H1 (cell line): ENCODE results near the gene SPACDR. TPM values are rescaled to one million over a fixed set of nuclear protein-coding genes. Genes with fewer than 3 reads are reported as not detected.
A peak's percentile ranks its signal among the peaks of the same experiment; 100 is the strongest.

Source experiments
- CTCF ChIA-PET: fragments of 300-600 bp; sonication (Branson Sonifier 250); formaldehyde crosslinking; loops from one replicate; lab custom pipeline; 2021; ENCODE audit not compliant: partially characterized antibody; lab: Charles Lee
- POLR2A ChIA-PET: fragments of 300-600 bp; sonication (Branson Sonifier 250); formaldehyde crosslinking; loops from one replicate; lab custom pipeline; 2021; ENCODE audit warnings: inconsistent platforms; ENCODE audit not compliant: partially characterized antibody; lab: Charles Lee
- DNase-seq, 2 experiments: peaks; one replicate each; pipeline versions ENCODE4 v3.0.0 to v3.0.0-alpha.2; 2010 to 2022; ENCODE audit warnings: low spot score in 2 of 2, low read depth in 1 of 2, mixed read lengths in 1 of 2
- FAIRE-seq: peaks from 2 replicates; lab custom pipeline; 2011; peaks lifted over from hg19 to GRCh38; lab: Jason Lieb, UNC
- H2AFZ ChIP-seq: 2 replicates; pipeline ENCODE4 v1.8.1; 2012; ENCODE audit warnings: low read length, inconsistent platforms
- H2AK5ac ChIP-seq: 2 replicates; pipeline ENCODE4 v1.6.1; 2013; ENCODE audit warnings: low read depth, low read length
- H2BK120ac ChIP-seq: replicated peaks from 2 replicates; pipeline ENCODE3; 2013; ENCODE audit warnings: low read depth, low read length, inconsistent platforms
- H2BK12ac ChIP-seq: 2 replicates; pipeline ENCODE4 v1.6.1; 2013; ENCODE audit warnings: low read depth, low read length
- H2BK15ac ChIP-seq: 2 replicates; pipeline ENCODE4 v1.6.1; 2013; ENCODE audit warnings: low read length
- H2BK20ac ChIP-seq: 2 replicates; pipeline ENCODE4 v1.6.1; 2013; ENCODE audit warnings: low read length
- H2BK5ac ChIP-seq: 2 replicates; pipeline ENCODE4 v1.6.1; 2013; ENCODE audit warnings: low read depth, low read length
- H3K14ac ChIP-seq: 2 replicates; pipeline ENCODE4 v1.6.1; 2013; ENCODE audit warnings: inconsistent platforms; ENCODE audit not compliant: insufficient read length
- H3K18ac ChIP-seq: 2 replicates; pipeline ENCODE4 v1.6.1; 2013; ENCODE audit warnings: low read length; ENCODE audit errors: extremely low read depth
- H3K23ac ChIP-seq: 2 replicates; pipeline ENCODE4 v1.6.1; 2013; ENCODE audit warnings: inconsistent platforms; ENCODE audit not compliant: insufficient read length
- H3K23me2 ChIP-seq: 2 replicates; pipeline ENCODE4 v1.6.1; 2013; ENCODE audit warnings: low read depth, low read length
- H3K27ac ChIP-seq: 2 replicates; pipeline ENCODE4 v1.6.1; 2011; ENCODE audit warnings: low read depth, low read length, inconsistent platforms
- H3K27me3 ChIP-seq, 4 experiments: replicated peaks in 1 of 4; 1 replicate in 1 of 4; 2 replicates in 3 of 4; pipeline versions ENCODE4 v1.6.1 to v1.8.1; 2011 to 2013; ENCODE audit warnings: low read length in 3 of 4, mild to moderate bottlenecking in 3 of 4, inconsistent platforms in 2 of 4, mixed read lengths in 2 of 4, moderate library complexity in 1 of 4; ENCODE audit not compliant: control insufficient read depth in 3 of 4, insufficient read depth in 3 of 4; ENCODE audit errors: extremely low read depth in 1 of 4
- H3K36me3 ChIP-seq, 4 experiments: 2 replicates each; pipeline versions ENCODE4 v1.6.1 to v1.8.1; 2011 to 2013; ENCODE audit warnings: mild to moderate bottlenecking in 4 of 4, low read length in 3 of 4, moderate library complexity in 2 of 4, control low read depth in 1 of 4, inconsistent platforms in 1 of 4; ENCODE audit not compliant: insufficient read depth in 4 of 4, control insufficient read depth in 2 of 4
- H3K4ac ChIP-seq: replicated peaks from 2 replicates; pipeline ENCODE3; 2013; ENCODE audit warnings: low read length, low read depth, mixed read lengths, inconsistent platforms; ENCODE audit not compliant: insufficient read length
- H3K4me1 ChIP-seq, 4 experiments: replicated peaks in 1 of 4; 1 replicate in 1 of 4; 2 replicates in 3 of 4; pipeline versions ENCODE4 v1.6.1 to v1.8.1; 2011 to 2013; ENCODE audit warnings: low read length in 3 of 4, inconsistent platforms in 2 of 4, mixed read lengths in 1 of 4; ENCODE audit not compliant: insufficient read depth in 4 of 4, control insufficient read depth in 3 of 4
- H3K4me2 ChIP-seq, 2 experiments: 2 replicates each; pipeline versions ENCODE4 v1.6.1 to v1.8.1; 2011 to 2013; ENCODE audit warnings: low read depth in 2 of 2, low read length in 2 of 2, control low read depth in 1 of 2, inconsistent platforms in 1 of 2, mild to moderate bottlenecking in 1 of 2; ENCODE audit not compliant: insufficient read depth in 1 of 2
- H3K4me3 ChIP-seq, 4 experiments: fragments of 200-600, 300-600 bp in 1 of 4; sonication (generic), shearing (Covaris generic), sonication (Bioruptor Twin) in 1 of 4; 2 replicates each; pipeline versions ENCODE4 v1.5.1 to v1.8.1; 2011 to 2016; ENCODE audit warnings: low read length in 4 of 4, low read depth in 3 of 4, control low read depth in 2 of 4, inconsistent platforms in 2 of 4, mild to moderate bottlenecking in 2 of 4, mixed read lengths in 1 of 4, moderate library complexity in 1 of 4; ENCODE audit not compliant: insufficient read depth in 2 of 4; ENCODE audit errors: extremely low read depth in 1 of 4
- H3K56ac ChIP-seq: replicated peaks from 2 replicates; pipeline ENCODE3; 2013; ENCODE audit warnings: low read depth, mild to moderate bottlenecking, mixed read lengths, low read length, inconsistent platforms; ENCODE audit not compliant: insufficient read length
- H3K79me1 ChIP-seq: 2 replicates; pipeline ENCODE4 v1.6.1; 2013; ENCODE audit warnings: low read depth, low read length, control low read depth
- H3K79me2 ChIP-seq, 2 experiments: 2 replicates each; pipeline versions ENCODE4 v1.6.1 to v1.8.1; 2012 to 2013; ENCODE audit warnings: low read length in 2 of 2, mild to moderate bottlenecking in 2 of 2, inconsistent platforms in 1 of 2; ENCODE audit not compliant: insufficient read depth in 2 of 2, control insufficient read depth in 1 of 2
- H3K9ac ChIP-seq, 4 experiments: replicated peaks in 1 of 4; 1 replicate in 1 of 4; 2 replicates in 3 of 4; pipeline versions ENCODE4 v1.6.1 to v1.8.1; 2011 to 2013; ENCODE audit warnings: low read depth in 3 of 4, low read length in 3 of 4, control low read depth in 2 of 4, mild to moderate bottlenecking in 2 of 4, moderate library complexity in 2 of 4, inconsistent platforms in 1 of 4; ENCODE audit errors: extremely low read depth in 1 of 4
- H3K9me3 ChIP-seq, 2 experiments: 2 replicates each; pipeline versions ENCODE4 v1.6.1 to v1.8.1; 2012 to 2013; ENCODE audit warnings: mild to moderate bottlenecking in 2 of 2, moderate library complexity in 2 of 2, control low read depth in 1 of 2, inconsistent platforms in 1 of 2, low read depth in 1 of 2, low read length in 1 of 2, mixed read lengths in 1 of 2; ENCODE audit not compliant: insufficient read depth in 2 of 2
- H4K20me1 ChIP-seq, 2 experiments: replicated peaks in 1 of 2; 2 replicates each; pipeline versions ENCODE3 to v1.8.1; 2011 to 2013; ENCODE audit warnings: inconsistent platforms in 2 of 2, low read length in 2 of 2, mild to moderate bottlenecking in 1 of 2; ENCODE audit not compliant: insufficient read depth in 2 of 2, control insufficient read depth in 1 of 2
- H4K5ac ChIP-seq: 2 replicates; pipeline ENCODE4 v1.6.1; 2013; ENCODE audit warnings: low read length, low read depth, mixed read lengths, inconsistent platforms; ENCODE audit not compliant: insufficient read length
- H4K8ac ChIP-seq: 2 replicates; pipeline ENCODE4 v1.8.0; 2013; ENCODE audit warnings: mild to moderate bottlenecking, moderate library complexity, low read length, inconsistent platforms; ENCODE audit not compliant: insufficient read depth; ENCODE audit errors: extremely low read depth
- H4K91ac ChIP-seq: replicated peaks from 2 replicates; pipeline ENCODE3; 2013; ENCODE audit warnings: low read length, mixed read lengths, inconsistent platforms; ENCODE audit not compliant: insufficient read length
- KDM1A ChIP-seq: fragments of 200-600, 300-600 bp; sonication (generic); IDR thresholded peaks from 2 replicates; pipeline ENCODE4 v1.7.1; 2016; ENCODE audit warnings: mild to moderate bottlenecking, low read length, borderline replicate concordance
- KDM4A ChIP-seq: IDR thresholded peaks from one replicate; pipeline ENCODE4 v1.7.1; 2012; ENCODE audit warnings: low read depth, mild to moderate bottlenecking, moderate library complexity, low read length, inconsistent platforms; ENCODE audit not compliant: severe bottlenecking
- SUZ12 ChIP-seq: fragments of 200-600 bp; sonication (generic); IDR thresholded peaks from 2 replicates; pipeline ENCODE4 v1.6.1; 2012; ENCODE audit warnings: mild to moderate bottlenecking, inconsistent platforms, low read length, moderate library complexity, mixed read lengths
- WGBS, 2 experiments: shearing (Covaris generic) in 1 of 2; methylation state at CpG; one replicate each; pipeline versions ENCODE4 v1.1.6 to v1.1.7; 2013 to 2015; ENCODE audit warnings: low lambda C conversion rate in 2 of 2, mixed read lengths in 2 of 2, inconsistent platforms in 1 of 2, low coverage in 1 of 2, missing lambda C conversion rate in 1 of 2; ENCODE audit not compliant: insufficient replicate concordance in 2 of 2, insufficient coverage in 1 of 2, insufficient read length in 1 of 2; ENCODE audit errors: extremely low coverage in 1 of 2, missing lambda C conversion rate in 1 of 2; 5-methylcytosine and 5-hydroxymethylcytosine counted together
- polyA plus RNA-seq, 7 experiments: library from polyadenylated mRNA; depleted of rRNA in 3 of 7; stranded (reverse) in 5 of 7; unstranded in 2 of 7; fragments of >200 nt in 5 of 7; fragments of 200-250 nt in 2 of 7; gene quantifications; 1 replicate in 5 of 7; 2 replicates in 1 of 7; 4 replicates in 1 of 7; pipeline versions ENCODE4 v1.2.1 to v1.2.3, GENCODE V29; 2011 to 2013; ENCODE audit warnings: missing spikeins in 2 of 7, mixed read lengths in 2 of 7
- total RNA-seq: library from RNA; stranded (reverse); fragmentation: NEBNext Ultra II Directional; extraction: Animal tissue kit (Norgen Biotek cat#: 25700); gene quantifications from 2 replicates; pipeline ENCODE4 v1.2.1, GENCODE V29; 2021
- TF ChIP-seq, protein P1 (sequence below): IDR thresholded peaks from 2 replicates; pipeline ENCODE4 v1.6.1; 2011; ENCODE audit warnings: low read depth, mild to moderate bottlenecking, low read length; ENCODE audit not compliant: insufficient read depth

The SPACDR gene
- total and polyA plus RNA-seq, 2 of the 8 experiments (the other 6 are each of a cell fraction or from before 2014, with no cell fraction given), result 0.26 TPM; not detected in 1

DNA sequence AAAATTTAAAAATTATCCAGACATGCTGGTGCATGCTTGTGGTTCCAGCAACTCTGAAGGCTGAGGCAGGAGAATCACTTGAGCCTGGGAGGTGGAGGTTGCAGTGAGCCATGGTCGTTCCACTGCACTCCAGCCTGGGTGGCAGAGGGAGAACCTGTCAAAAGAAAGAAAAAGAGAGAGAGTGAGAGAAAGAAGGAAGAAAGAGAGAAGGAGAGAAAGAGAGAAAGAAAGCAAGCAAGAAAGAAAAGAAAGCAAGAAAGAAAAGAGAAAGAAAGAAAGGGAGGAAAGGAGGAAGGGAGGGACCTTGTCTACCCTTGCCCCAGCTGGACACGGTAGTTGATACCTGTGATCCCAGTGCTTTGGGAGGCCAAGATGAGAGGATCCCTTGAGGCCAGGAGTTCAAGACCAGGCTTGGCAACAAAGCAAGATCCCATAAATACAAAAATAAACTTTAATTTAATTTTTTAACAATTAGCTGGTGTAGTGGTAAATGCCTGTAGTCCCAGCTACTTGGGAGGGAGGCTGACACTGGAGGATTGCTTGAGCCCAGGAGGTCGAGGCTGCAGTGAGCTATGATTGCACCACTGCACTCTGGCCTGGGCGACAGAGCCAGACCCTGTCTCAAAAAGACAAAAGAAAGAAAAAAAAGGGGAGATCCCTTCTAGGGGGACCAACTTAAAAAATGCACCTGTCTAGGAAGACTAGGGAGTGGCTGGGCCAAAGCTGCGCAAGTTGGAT lies 28.8 kb upstream of the SPACDR start:
- Histone ChIP-seq H3K4me2 (peak overlapping the region; percentile 77 to 79), H2BK5ac (no peak overlapping the region)
- no peak for TF ChIP-seq KDM4A
- no peak for TF ChIP-seq SUZ12
- TF ChIP-seq, protein P1, sequence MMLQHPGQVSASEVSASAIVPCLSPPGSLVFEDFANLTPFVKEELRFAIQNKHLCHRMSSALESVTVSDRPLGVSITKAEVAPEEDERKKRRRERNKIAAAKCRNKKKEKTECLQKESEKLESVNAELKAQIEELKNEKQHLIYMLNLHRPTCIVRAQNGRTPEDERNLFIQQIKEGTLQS, result no peak
- 0 out of 2 replicates have a peak, but pooled peaks have one; percentile 31 for TF ChIP-seq KDM1A
- TF ChIP-seq, all 59 proteins: peak for 1
- Histone ChIP-seq H3K36me3 (peaks cover 0 to 9% (median 0%) of the 10 kb centered on the region in 4 experiments; a peak in 2 of 8 replicates), H4K20me1 (peaks cover 0 to 7% of the 10 kb centered on the region in 2 experiments), H3K23ac (no peak overlapping the region), H3K27me3 (peaks cover 0 to 4% (median 2%) of the 10 kb centered on the region in 4 experiments; a peak in 5 of 7 replicates), H3K79me1 (no peaks in the 10 kb centered on the region), H3K23me2 (peaks cover 7% of the 10 kb centered on the region; the same call in 1 of the 2 replicates), H3K27ac (no peak overlapping the region), H3K56ac (no peak overlapping the region), H2BK20ac (no peak overlapping the region), H3K9ac (no peak overlapping the region), H2BK12ac (no peak overlapping the region), H3K4ac (no peak overlapping the region), H2AFZ (no peak overlapping the region), H3K9me3 (no peaks in the 10 kb centered on the region), H4K8ac (no peak overlapping the region), H3K14ac (no peak overlapping the region), H4K91ac (no peak overlapping the region), H3K18ac (no peak overlapping the region; the same call in 1 of the 2 replicates), H3K79me2 (no peaks in the 10 kb centered on the region), H2BK15ac (peak overlapping the region; percentile 81; the same call in 1 of the 2 replicates), H3K4me1 (peaks cover 2 to 16% (median 11%) of the 10 kb centered on the region in 4 experiments), H4K5ac (no peak overlapping the region), H3K4me3 (peak overlapping the region; percentile 14 to 68 (median 30); a peak in 6 of 8 replicates), H2BK120ac (no peak overlapping the region), H2AK5ac (0 out of 2 replicates have a peak overlapping the region, but pooled peaks have one; percentile 39)
- no peak for FAIRE-seq
- ChIA-PET POLR2A (interaction anchor here (0.6 to 1.8 kb wide), 7 partner anchors 10 to 403 kb away, joined by 3 to 7 read pairs (median 4); partner anchors contain the start of genes ACHE, AGFG2, NYAP1 and PPP1R35), CTCF (interaction anchor here (1.1 to 3.7 kb wide), 7 partner anchors 9 to 74 kb away, joined by 3 to 17 read pairs (median 7); partner anchors contain the start of gene NYAP1)
- WGBS, 2 experiments, result 71% methylated on average over 5 of the region's 5 CpGs; no CpG with 5 or more reads in 1 of the 2 experiments
- DNase-seq, result no peak
